Panc1 (cell line): ENCODE data around the gene ZNF440. TPM values are rescaled to one million over a fixed set of nuclear protein-coding genes. Genes with fewer than 3 reads are reported as not detected.

ENCODE experiments used
- ATAC-seq: fragments of 200-7000 bp; cut with Tn5 transposase; 2 replicates; pipeline ENCODE4 v1.9.1; 2020; ENCODE audit warnings: mild to moderate bottlenecking, moderate library complexity
- BruUV-seq: library from RNA; stranded (reverse); fragments of 400-500 nt; replicated peaks from 2 replicates; lab custom pipeline; 2021; lab: Mats Ljungman, UMichigan
- CTCF ChIA-PET: fragments of 300-600 bp; sonication (Branson Sonifier 250); formaldehyde crosslinking; loops from one replicate; lab custom pipeline; 2022; ENCODE audit warnings: antibody characterized with exemption; lab: Charles Lee
- POLR2A ChIA-PET: fragments of 300-600 bp; sonication (Branson Sonifier 250); formaldehyde crosslinking; loops from one replicate; lab custom pipeline; 2022; ENCODE audit warnings: antibody characterized with exemption; lab: Charles Lee
- DNase-seq: peaks from one replicate; pipeline ENCODE4 v3.0.0-alpha.2; 2010; ENCODE audit warnings: low read depth, low spot score
- H3K27ac ChIP-seq: 2 replicates; pipeline ENCODE4 v1.5.1; 2011; ENCODE audit warnings: mild to moderate bottlenecking, low read length, inconsistent platforms
- H3K27me3 ChIP-seq: fragments of 200-500 bp; sonication (Bioruptor generic); 2 replicates; pipeline ENCODE4 v1.6.0; 2014; ENCODE audit warnings: low read length, inconsistent platforms; ENCODE audit not compliant: control insufficient read depth, insufficient read depth
- H3K36me3 ChIP-seq: fragments of 200-500 bp; sonication (Bioruptor generic); 2 replicates; pipeline ENCODE4 v1.5.1; 2014; ENCODE audit warnings: inconsistent platforms, mild to moderate bottlenecking, low read length, moderate library complexity; ENCODE audit not compliant: control insufficient read depth, insufficient read depth
- H3K4me1 ChIP-seq: 2 replicates; pipeline ENCODE4 v1.5.1; 2011; ENCODE audit warnings: inconsistent platforms, mild to moderate bottlenecking, low read length, moderate library complexity; ENCODE audit not compliant: control insufficient read depth, insufficient read depth
- H3K4me3 ChIP-seq, 2 experiments: 2 replicates each; pipeline ENCODE4 v1.5.1; 2011 to 2012; ENCODE audit warnings: low read depth in 2 of 2, low read length in 2 of 2, mild to moderate bottlenecking in 2 of 2, inconsistent platforms in 1 of 2, moderate library complexity in 1 of 2
- H3K9me3 ChIP-seq: fragments of 200-500 bp; sonication (Bioruptor generic); 2 replicates; pipeline ENCODE4 v1.5.1; 2014; ENCODE audit warnings: low read depth, mild to moderate bottlenecking, inconsistent platforms, low read length, moderate library complexity; ENCODE audit not compliant: control insufficient read depth, insufficient read depth
- POLR2AphosphoS5 ChIP-seq: IDR thresholded peaks from 2 replicates; pipeline ENCODE4 v1.6.1; 2012; ENCODE audit warnings: mild to moderate bottlenecking, low read depth, low read length, moderate library complexity
- SIN3A ChIP-seq: IDR thresholded peaks from 2 replicates; pipeline ENCODE4 v1.6.1; 2012; ENCODE audit warnings: low read depth, mild to moderate bottlenecking, low read length, moderate library complexity, borderline replicate concordance; ENCODE audit not compliant: insufficient read depth
- TCF7L2 ChIP-seq: IDR thresholded peaks from 2 replicates; pipeline ENCODE4 v1.6.1; 2011; ENCODE audit warnings: mild to moderate bottlenecking, low read depth, low read length, inconsistent platforms
- in situ Hi-C: cut with HindIII; loops from 2 replicates; pipeline ENCODE4 v1.10.0; 2016; ENCODE audit warnings: low sequenced_read_pairs, low pct_unique_long_range_greater_than_20kb
- intact Hi-C: fragments of 100-400 bp; cut with micrococcal nuclease; formaldehyde crosslinking; loops from one replicate; pipeline ENCODE4 v1.10.0; 2022; ENCODE audit not compliant: unreplicated experiment
- total RNA-seq: library from RNA; stranded (reverse); gene quantifications from one replicate; pipeline ENCODE4 v1.2.1, GENCODE V29; 2021; ENCODE audit not compliant: unreplicated experiment
- TF ChIP-seq, protein P1 (sequence below): fragments of 450-650 bp; IDR thresholded peaks from 2 replicates; pipeline ENCODE4 v1.5.1; 2017; ENCODE audit warnings: mild to moderate bottlenecking
- TF ChIP-seq, protein P2 (sequence below), 2 experiments: IDR thresholded peaks; 2 replicates each; pipeline ENCODE4 v1.6.1; 2011 to 2012; ENCODE audit warnings: low read depth in 2 of 2, control low read depth in 1 of 2, low read length in 1 of 2, mild to moderate bottlenecking in 1 of 2, moderate library complexity in 1 of 2; ENCODE audit not compliant: insufficient read depth in 1 of 2

ZNF440 gene
- total RNA-seq, 1 experiment from 2014 or later = 12.9 TPM

DNA sequence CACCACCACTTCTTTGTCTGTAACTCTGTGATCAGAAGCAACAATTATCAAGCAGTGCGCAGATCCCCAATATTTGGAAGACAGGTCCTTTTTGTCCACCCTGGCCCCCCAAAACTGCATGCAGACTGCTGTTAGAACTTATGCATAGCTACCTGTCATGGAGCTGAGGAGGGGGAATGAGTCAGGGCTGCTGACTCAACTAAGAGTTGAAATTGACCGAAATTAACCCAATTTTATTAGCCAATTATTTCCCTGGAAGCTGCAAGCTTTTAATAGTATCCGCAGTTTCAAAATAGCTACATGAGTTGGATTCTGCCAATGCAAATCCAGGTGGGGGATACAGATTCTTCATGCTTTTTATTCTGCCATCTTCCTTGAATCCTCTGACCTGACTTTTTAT is 29.7 kb upstream of the ZNF440 start:
- no peaks in the 10 kb centered on the region for H3K27me3 ChIP-seq
- no peak overlapping the region for H3K27ac ChIP-seq
- intact Hi-C loops (no loop called here), in situ Hi-C loops (no loop called here)
- ChIA-PET CTCF (no interaction called here), POLR2A (no interaction called here)
- no peak overlapping the region for H3K4me3 ChIP-seq
- no peak for TF ChIP-seq SIN3A
- TF ChIP-seq, protein P1, sequence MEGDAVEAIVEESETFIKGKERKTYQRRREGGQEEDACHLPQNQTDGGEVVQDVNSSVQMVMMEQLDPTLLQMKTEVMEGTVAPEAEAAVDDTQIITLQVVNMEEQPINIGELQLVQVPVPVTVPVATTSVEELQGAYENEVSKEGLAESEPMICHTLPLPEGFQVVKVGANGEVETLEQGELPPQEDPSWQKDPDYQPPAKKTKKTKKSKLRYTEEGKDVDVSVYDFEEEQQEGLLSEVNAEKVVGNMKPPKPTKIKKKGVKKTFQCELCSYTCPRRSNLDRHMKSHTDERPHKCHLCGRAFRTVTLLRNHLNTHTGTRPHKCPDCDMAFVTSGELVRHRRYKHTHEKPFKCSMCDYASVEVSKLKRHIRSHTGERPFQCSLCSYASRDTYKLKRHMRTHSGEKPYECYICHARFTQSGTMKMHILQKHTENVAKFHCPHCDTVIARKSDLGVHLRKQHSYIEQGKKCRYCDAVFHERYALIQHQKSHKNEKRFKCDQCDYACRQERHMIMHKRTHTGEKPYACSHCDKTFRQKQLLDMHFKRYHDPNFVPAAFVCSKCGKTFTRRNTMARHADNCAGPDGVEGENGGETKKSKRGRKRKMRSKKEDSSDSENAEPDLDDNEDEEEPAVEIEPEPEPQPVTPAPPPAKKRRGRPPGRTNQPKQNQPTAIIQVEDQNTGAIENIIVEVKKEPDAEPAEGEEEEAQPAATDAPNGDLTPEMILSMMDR = no peak
- no peak for TF ChIP-seq TCF7L2
- TF ChIP-seq, protein P2, sequence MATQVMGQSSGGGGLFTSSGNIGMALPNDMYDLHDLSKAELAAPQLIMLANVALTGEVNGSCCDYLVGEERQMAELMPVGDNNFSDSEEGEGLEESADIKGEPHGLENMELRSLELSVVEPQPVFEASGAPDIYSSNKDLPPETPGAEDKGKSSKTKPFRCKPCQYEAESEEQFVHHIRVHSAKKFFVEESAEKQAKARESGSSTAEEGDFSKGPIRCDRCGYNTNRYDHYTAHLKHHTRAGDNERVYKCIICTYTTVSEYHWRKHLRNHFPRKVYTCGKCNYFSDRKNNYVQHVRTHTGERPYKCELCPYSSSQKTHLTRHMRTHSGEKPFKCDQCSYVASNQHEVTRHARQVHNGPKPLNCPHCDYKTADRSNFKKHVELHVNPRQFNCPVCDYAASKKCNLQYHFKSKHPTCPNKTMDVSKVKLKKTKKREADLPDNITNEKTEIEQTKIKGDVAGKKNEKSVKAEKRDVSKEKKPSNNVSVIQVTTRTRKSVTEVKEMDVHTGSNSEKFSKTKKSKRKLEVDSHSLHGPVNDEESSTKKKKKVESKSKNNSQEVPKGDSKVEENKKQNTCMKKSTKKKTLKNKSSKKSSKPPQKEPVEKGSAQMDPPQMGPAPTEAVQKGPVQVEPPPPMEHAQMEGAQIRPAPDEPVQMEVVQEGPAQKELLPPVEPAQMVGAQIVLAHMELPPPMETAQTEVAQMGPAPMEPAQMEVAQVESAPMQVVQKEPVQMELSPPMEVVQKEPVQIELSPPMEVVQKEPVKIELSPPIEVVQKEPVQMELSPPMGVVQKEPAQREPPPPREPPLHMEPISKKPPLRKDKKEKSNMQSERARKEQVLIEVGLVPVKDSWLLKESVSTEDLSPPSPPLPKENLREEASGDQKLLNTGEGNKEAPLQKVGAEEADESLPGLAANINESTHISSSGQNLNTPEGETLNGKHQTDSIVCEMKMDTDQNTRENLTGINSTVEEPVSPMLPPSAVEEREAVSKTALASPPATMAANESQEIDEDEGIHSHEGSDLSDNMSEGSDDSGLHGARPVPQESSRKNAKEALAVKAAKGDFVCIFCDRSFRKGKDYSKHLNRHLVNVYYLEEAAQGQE (IDR thresholded peaks at IDR 0.05; ENCODE audit: insufficient read depth in 1 of 2, low read depth in 2 of 2, low read length in 1 of 2) = no peak
- no peak for TF ChIP-seq POLR2AphosphoS5
- BruUV-seq = no TSS peak
- H3K4me1 ChIP-seq = no peaks in the 10 kb centered on the region
- no peaks in the 10 kb centered on the region for H3K36me3 ChIP-seq
- DNase-seq (no peak), ATAC-seq (no peak)
- peaks cover 50% of the 10 kb centered on the region for H3K9me3 ChIP-seq

DNA sequence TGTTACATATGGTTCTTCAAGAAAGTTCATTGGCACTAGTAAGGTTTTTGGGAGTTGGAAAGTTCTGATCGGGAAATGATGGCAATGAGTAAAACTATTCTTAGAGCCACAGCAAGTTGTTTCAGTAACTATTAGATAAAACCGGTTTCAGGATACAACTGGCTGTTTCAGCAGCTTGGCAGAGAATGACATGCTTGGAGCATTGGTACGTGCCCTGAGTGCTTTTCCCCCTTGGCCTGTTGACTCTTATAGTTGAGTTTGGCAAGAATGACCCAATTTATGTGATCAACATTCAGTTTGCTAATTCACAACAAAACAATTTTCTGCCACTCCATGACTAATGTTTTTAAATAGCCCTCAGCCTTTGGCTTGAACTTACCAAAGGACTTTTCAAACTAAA is 26.5 kb upstream of the ZNF440 start:
- DNase-seq = no peak
- CTCF ChIA-PET = no interaction called here
- BruUV-seq = no TSS peak

More for the DNA sequence above, 26.5 kb upstream of the ZNF440 start:
- H3K9me3 ChIP-seq = peaks cover 24% of the 10 kb centered on the region
- no peaks in the 10 kb centered on the region for H3K36me3 ChIP-seq
- in situ Hi-C loops = no loop called here
- intact Hi-C loops = no loop called here
- no peak for ATAC-seq
- H3K27ac ChIP-seq = no peak overlapping the region
- H3K4me3 ChIP-seq = no peak overlapping the region
- H3K27me3 ChIP-seq = no peaks in the 10 kb centered on the region
- H3K4me1 ChIP-seq = no peaks in the 10 kb centered on the region
- no peak for TF ChIP-seq SIN3A
- TF ChIP-seq POLR2AphosphoS5 = no peak
- TF ChIP-seq, protein P2 (IDR thresholded peaks at IDR 0.05; ENCODE audit: insufficient read depth in 1 of 2, low read depth in 2 of 2, low read length in 1 of 2) = no peak
- POLR2A ChIA-PET = no interaction called here
